GM08714 (cell line): Measurements from ENCODE around the gene ZNF70.

Experiments used
- H3K4me3 ChIP-seq: fragments of 200-500 bp; sonication (Bioruptor generic); 2 replicates; pipeline ENCODE4 v1.5.1; 2014; ENCODE audit warnings: mild to moderate bottlenecking, low read length, inconsistent platforms
- ZNF274 ChIP-seq: IDR thresholded peaks from 2 replicates; pipeline ENCODE4 v1.6.1; 2012; ENCODE audit warnings: mild to moderate bottlenecking, low read depth, low read length

ZNF70 gene

DNA sequence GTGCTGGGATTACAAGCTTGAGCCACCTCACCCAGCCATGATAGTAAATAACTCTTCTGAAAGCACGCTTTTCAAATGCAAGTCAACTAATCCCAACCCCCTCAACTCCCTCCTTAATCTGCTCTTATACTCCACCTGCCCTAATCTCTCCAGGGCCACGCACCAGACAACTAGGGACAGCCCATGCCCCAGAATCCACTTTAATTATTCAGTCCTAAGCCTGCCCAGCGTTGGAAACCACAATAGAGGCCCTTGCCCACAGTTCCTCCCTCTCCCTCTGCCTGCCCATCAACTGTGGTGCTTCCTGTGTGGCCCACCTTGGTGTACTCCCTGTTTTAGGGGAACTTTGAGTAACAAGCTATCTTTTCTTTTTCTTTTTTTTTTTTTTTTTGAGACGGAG, 6.0 kb upstream of the ZNF70 start:
- no peak overlapping the region for H3K4me3 ChIP-seq
- no peak for TF ChIP-seq ZNF274

DNA sequence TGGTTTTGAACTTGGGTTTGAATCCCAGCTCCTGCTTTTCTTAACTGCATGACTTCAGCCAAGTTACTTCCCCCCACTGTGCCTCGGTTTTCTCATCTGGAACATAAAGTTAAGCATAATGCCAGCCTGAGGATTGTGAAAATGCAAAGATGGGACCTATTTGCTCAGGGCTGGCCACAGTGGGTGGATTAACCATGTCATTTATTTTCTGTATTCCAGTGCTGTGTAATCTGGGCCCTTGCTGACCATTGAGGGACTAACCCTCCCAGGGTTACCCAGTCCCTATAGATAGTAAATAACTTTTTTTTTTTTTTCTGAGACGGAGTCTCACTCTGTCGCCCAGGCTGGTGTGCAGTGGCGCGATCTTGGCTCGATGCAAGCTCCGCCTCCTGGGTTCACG, 4.8 kb upstream of the ZNF70 start:
- H3K4me3 ChIP-seq = no peak overlapping the region
- no peak for TF ChIP-seq ZNF274

DNA sequence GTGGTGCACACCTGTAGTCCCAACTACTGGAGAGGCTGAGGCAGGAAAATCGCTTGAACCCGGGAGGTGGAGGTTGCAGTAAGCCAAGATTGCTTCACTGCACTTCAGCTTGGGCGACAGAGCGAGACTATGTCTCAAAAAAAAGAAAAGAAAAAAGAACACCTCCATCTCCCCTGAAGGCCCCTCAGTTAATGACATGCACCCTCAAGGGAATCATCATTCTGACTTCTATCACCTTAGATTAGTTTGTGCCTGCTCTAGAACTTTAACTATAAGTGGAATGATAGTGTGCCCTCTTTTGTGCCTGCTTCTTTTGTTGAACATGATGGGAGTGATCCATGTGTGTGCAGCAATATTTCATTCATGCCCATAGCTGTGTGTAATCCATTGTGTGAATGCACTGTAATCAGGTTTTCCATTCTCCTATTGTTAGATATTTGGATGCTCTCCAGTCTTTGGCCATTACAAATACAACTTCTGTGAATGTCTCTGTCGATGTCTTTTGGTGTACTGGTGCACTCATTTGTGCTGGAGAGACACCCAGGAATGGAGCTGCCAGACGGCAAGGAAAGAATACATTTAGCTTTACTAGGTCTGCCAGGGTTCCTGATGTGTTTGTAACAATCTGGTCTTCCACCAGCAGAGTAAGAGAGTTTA, 4.2 kb upstream of the ZNF70 start:
- no peak overlapping the region for H3K4me3 ChIP-seq
- no peak for TF ChIP-seq ZNF274

DNA sequence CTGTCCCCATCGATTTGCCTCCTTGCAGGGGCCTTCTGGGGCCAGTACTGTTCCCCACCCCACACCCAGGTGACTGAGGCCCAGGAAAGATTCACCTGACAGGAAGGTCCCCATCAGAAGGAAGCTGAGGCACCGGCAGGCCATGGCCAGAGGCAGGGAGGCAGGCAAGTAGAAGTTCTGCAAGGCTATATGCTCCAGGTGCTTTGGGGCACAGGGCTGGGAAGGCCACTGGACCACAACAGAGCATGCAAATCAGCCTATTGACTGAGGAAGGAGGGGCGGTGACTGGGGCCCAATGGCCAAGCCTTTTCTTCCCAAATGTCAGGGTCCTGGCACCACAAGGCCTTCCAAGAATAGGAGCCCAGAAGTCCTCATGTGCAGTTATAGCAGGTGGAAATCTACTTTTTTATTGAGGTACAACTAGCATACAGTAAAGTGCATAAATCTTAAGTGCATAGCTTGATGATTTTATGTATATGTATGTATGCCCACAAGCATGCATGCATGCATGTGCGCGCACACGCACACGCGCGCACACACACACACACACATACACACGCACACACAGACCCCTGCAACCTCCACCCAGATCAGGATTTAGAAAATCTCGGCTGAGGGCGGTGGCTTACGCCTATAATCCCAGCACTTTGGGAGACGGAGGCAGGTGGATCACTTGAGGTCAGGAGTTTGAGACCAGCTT, 3.5 kb upstream of the ZNF70 start, which contains the start of gene VPREB3:
Gene VPREB3 (minus strand): TSS at position 206 of the 700 bp plus-strand sequence. CDS start 62 bp downstream, at position 144.
- TF ChIP-seq ZNF274 = no peak
- peak within 1 kb of the TSS; percentile 22; the same call in 1 of the 2 replicates for H3K4me3 ChIP-seq

DNA sequence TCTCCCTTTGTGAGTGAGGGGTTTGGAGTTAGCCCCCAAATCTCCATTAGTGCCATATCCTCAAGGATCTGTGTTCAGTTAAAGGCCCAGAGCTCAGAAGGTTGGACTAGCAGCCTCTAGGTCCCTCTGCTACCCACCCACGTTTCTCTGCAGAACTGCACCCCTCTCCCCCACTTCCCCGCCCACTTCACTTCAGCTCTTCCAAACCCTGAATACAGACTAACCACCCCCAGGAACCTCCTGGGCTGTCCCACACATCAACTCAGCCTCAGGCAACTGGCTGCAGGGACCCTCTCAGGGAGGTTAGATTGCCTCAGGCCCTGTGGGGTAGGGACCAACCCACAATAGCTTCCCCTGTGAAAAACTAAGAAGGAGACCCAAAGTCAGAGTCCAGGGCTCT, 2.5 kb upstream of the ZNF70 start:
- no peak for TF ChIP-seq ZNF274
- peak overlapping the region; percentile 22; the same call in 1 of the 2 replicates for H3K4me3 ChIP-seq

DNA sequence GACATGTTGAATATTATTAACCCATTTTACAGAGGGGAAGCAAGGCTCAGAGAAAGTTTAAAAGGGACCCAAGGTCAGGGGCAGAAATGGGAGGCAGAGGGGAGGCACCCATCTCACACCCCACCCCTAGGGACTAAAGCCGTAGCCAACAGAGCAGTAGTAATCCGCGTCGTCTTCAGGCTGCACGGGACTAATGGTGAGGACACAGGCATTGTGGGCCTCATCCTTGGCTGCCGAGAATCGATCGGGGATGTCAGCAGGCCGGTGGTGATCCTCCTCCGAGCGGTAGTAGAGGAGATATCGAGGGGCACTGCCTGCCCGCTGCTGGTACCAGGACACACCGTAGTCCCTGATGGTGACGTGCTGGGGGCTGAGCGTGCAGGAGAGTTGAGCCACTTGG, 1.8 kb upstream of the ZNF70 start:
- no peak overlapping the region; the same call in 1 of the 2 replicates for H3K4me3 ChIP-seq
- no peak for TF ChIP-seq ZNF274

DNA sequence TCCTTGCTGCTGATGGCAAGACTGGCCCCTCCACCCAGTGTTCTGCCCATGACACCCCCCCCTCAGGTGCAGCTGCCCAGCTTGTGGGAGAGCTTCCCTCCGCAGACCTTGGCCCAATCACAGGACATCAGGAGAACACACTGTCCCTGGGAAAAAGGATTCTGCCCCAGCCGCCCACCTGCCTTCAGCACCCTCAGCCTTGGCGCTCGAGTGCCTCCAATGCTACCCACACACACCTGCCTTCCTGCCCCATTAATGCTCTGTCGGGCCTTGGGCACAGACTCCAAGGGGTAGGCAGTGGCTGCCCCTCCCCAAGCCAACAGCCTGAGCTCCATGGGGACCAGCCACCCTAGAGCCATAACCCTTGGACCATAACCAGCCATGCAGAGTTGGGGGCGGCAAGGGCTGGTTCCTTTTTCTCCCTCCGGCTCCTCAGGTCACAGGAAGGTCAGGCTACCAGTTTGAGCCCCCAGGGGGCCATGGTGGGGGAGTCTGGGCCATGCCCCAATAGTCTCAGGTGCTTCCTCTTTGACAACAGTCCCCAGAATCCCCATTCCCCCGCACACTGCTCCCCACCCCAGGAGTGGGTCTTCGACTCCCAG, 1.3 kb upstream of the ZNF70 start:
- TF ChIP-seq ZNF274 = no peak
- H3K4me3 ChIP-seq = peak overlapping the region; percentile 87; the same call in 1 of the 2 replicates

DNA sequence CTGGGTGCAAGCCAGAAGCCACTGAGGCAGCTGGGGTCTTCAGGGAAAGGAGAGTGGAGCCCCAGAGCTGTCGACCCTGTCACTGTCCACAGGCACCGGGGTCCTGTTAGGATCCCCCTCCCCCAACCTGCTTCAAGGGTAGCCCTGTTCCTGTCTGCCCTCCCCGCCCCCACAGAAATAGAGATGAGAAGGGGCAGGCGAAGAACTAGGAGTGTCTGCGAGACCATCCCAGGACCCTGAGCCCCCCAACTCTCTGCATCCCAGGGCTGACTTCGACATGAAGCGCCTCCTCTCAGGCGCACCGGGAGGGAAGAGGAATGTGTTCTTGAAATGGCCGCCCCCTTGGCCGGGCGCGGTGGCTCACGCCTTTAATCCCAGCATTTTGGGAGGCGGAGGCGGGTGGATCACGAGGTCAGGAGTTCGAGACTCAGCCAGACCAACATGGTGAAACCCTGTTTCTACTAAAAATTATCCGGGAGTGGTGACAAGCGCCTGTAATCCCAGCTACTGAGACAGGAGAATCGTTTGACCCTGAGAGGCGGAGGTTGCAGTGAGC, 607 bp upstream of the ZNF70 start:
- peak overlapping the region; percentile 87 for H3K4me3 ChIP-seq
- TF ChIP-seq ZNF274 = no peak

DNA sequence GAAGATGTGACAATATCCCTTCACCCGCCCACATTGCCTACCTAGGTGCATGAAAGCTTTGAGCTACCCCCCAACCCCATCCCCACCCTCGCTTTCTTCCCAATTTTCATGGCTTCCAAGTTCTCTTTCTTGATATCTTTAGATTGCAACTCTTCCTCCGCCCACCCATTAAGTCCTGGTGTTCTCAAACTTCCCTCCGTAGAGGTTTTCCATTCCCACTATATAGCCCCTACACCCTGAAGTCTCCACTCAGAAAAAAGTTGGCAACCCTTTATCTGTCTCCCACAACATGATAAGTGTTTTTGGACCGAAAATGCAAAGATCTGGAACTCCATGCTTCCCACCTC, 572 bp downstream of the ZNF70 start:
- TF ChIP-seq ZNF274 = no peak
- H3K4me3 ChIP-seq = peak overlapping the region; percentile 87

DNA sequence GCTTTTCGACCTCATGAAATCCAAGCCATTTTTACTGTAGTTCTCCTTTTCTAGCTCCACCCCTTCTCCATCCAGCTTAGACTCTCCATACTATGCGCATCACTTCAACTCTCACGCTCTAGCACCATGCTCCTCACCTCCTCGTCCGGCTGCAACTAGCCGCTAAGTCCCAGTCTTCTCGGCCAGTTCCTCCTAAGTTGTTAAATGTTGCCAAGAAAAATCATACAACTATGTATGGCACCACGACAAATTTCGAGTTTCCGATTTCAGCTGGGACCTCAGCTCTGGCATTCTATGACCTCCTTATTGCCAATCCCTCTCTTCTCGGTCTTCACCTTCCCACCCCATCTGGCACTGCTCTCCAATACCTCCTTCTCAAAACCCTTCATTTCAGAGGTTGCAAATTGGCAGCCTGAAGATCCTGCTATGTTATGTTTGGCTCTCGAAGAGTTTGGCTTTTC, 1.0 kb downstream of the ZNF70 start:
- no peak overlapping the region; the same call in 1 of the 2 replicates for H3K4me3 ChIP-seq
- no peak for TF ChIP-seq ZNF274

DNA sequence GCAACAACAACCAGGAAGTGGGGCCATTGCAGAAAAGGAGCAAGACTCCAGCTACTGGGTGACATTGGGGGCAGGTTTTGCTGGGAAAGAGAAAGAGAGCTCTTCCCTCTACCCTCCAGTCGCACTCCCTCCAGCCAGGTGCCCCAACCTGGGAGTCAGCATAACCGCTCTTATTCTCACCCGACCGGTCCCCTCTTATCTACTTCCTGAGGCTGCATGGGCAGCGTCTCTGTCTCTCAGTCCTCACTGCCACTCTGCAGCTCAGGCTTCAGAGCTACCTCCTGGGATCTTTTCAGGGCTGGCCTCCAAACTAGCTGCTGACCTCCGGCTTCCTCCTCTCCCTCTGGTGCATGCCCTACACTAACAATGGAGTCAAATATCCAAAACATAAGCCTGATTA, 5.1 kb downstream of the ZNF70 start:
- H3K4me3 ChIP-seq = no peak overlapping the region
- no peak for TF ChIP-seq ZNF274

DNA sequence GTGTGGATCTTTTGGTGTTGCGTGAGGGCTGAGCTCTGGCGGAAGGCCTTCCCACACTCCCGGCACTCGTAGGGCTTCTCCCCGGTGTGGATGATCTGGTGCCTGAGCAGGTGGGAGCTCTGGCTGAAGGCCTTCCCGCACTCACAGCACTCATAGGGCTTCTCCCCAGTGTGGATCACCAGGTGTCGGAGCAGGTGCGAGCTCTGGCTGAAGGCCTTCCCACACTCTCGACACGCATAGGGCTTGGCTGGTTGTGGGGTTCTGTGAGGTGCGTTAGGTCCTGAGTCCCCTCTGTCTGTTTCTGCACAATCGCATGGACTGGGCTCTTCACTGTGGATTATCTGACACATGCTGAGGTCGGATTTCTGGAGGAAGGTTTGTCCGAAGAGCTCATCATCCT, 6.4 kb downstream of the ZNF70 start:
- H3K4me3 ChIP-seq = no peak overlapping the region
- TF ChIP-seq ZNF274 = no peak

DNA sequence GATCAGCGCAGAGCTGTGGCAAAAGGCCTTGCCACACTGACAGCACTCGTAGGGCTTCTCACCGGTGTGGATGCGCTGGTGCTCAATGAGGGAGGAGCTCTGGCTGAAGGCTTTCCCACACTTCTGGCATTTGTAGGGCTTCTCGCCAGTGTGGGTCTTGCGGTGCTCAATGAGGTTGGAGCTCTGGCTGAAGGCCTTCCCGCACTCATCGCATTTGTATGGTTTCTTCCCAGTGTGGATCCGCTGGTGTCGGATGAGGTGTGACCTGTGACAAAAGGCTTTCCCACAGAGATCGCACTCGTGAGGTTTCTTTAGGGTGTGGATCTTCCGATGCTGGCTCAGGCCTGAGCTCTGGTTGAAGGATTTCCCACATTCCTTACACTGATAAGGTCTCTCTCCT, 6.9 kb downstream of the ZNF70 start:
- no peak overlapping the region for H3K4me3 ChIP-seq
- no peak for TF ChIP-seq ZNF274

DNA sequence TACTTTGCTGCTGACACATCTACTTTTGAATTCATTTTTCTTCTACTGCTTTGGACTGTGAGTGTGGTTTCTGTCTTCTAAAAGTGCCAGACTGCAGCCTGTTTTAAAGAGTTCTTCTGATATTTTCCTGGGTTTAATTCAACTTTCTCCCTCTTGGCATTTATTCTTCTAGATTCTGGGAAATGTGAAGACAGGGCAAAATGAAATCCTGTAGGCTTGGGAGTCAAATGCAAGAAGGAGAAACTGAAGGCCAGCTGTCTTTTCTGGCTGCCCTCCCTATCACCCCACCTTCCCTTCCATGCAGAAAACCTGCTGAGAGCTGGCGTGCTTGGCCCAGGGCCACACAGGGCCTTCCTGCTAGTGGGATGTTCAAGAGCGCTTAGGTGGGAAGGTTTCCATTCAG, 7.6 kb downstream of the ZNF70 start:
- TF ChIP-seq ZNF274 = no peak
- no peak overlapping the region for H3K4me3 ChIP-seq
